ENCODE measurements around the gene LYZL4. TPM values are rescaled to one million over a fixed set of nuclear protein-coding genes. Genes with fewer than 3 reads are reported as not detected.

Gene LYZL4, protein sequence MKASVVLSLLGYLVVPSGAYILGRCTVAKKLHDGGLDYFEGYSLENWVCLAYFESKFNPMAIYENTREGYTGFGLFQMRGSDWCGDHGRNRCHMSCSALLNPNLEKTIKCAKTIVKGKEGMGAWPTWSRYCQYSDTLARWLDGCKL
- not detected for total RNA-seq

DNA sequence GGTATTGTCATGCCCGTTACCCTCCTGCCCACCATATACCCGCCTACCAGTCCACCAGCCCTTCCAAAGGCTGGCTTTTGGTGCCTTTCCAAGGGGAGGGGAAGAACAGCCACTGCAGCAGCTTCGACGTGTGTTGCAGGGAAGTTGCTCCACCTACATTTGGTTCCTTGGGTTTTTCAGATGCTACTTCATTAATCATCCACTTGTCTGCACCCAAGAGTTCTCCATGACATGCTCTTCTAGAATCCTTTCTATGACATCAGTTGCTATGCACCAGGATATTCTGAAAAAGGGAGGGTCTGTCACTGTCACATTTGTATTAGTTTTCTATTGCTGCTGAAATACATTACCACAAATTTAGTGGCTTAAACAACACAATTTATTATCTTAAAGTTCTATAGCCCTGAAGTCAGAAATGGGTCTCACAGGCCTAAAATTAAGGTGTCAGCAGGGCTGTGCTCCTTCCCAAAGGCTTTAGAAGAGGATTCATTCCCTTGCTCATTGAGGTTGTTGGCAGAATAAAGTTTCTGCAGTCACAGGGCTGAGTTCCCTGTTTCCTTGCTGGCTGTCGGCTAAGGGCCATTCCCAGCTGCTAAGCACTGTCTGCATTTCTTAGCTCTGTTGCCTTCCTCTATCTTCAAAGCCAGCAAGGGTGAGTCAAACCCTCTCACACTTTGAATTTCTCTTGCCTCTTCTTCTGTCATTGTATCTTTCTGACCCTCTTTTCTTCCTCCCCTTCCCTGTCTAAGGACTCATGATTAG, at the start of gene LYZL4:
TSS of gene LYZL4 (minus strand) at position 241 of the 762 bp plus-strand sequence. CDS start 3,359 bp downstream, outside the sequence.
- no peak for ATAC-seq (ENCODE audit: low FRiP score in 2 of 2)
- 58 to 65% methylated on average over 5 of the region's 5 CpGs for WGBS, 2 donors

GRCh38 chr3:42459151-42459550, 48.7 kb upstream of the LYZL4 start:
- no peak for ATAC-seq (ENCODE audit: low FRiP score in 2 of 2)
- Histone ChIP-seq H3K4me3 (no peak overlapping the region), H3K27ac (no peak overlapping the region)

More for the DNA sequence above, at the start of gene LYZL4:
- Histone ChIP-seq H3K4me1 (no peaks in the 10 kb centered on the region), H3K27ac (no peak within 1 kb of the TSS), H3K36me3 (no peaks in the 10 kb centered on the region), H3K4me3 (no peak within 1 kb of the TSS), H3K9me3 (no peaks in the 10 kb centered on the region), H3K27me3 (no peaks in the 10 kb centered on the region)
- DNase-seq: no peak
- TF ChIP-seq EP300 (IDR thresholded peaks at IDR 0.05) (no peak), POLR2A (IDR thresholded peaks at IDR 0.05) (no peak), POLR2AphosphoS5 (IDR thresholded peaks at IDR 0.05) (no peak)
- TF ChIP-seq, protein P1, sequence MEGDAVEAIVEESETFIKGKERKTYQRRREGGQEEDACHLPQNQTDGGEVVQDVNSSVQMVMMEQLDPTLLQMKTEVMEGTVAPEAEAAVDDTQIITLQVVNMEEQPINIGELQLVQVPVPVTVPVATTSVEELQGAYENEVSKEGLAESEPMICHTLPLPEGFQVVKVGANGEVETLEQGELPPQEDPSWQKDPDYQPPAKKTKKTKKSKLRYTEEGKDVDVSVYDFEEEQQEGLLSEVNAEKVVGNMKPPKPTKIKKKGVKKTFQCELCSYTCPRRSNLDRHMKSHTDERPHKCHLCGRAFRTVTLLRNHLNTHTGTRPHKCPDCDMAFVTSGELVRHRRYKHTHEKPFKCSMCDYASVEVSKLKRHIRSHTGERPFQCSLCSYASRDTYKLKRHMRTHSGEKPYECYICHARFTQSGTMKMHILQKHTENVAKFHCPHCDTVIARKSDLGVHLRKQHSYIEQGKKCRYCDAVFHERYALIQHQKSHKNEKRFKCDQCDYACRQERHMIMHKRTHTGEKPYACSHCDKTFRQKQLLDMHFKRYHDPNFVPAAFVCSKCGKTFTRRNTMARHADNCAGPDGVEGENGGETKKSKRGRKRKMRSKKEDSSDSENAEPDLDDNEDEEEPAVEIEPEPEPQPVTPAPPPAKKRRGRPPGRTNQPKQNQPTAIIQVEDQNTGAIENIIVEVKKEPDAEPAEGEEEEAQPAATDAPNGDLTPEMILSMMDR (IDR thresholded peaks at IDR 0.05): no peak

GRCh38 chr3:42456211-42456610, 45.8 kb upstream of the LYZL4 start:
- Histone ChIP-seq H3K4me3 (no peak overlapping the region), H3K36me3 (no peaks in the 10 kb centered on the region), H3K27ac (no peak overlapping the region), H3K27me3 (no peaks in the 10 kb centered on the region), H3K4me1 (peaks cover 0 to 8% (median 4%) of the 10 kb centered on the region in 4 donors), H3K9me3 (no peaks in the 10 kb centered on the region)
- no peak for ATAC-seq (ENCODE audit: low FRiP score in 2 of 2)
- no peak for DNase-seq
- TF ChIP-seq EP300 (IDR thresholded peaks at IDR 0.05): no peak
- TF ChIP-seq POLR2A (IDR thresholded peaks at IDR 0.05): no peak
- no peak for TF ChIP-seq POLR2AphosphoS5 (IDR thresholded peaks at IDR 0.05)
- TF ChIP-seq, protein P1 (IDR thresholded peaks at IDR 0.05): no peak

More at GRCh38 chr3:42459151-42459550, 48.7 kb upstream of the LYZL4 start:
- H3K9me3 ChIP-seq: no peaks in the 10 kb centered on the region
- no peaks in the 10 kb centered on the region for H3K27me3 ChIP-seq
- no peaks in the 10 kb centered on the region for H3K4me1 ChIP-seq
- no peak for DNase-seq
- no peaks in the 10 kb centered on the region for H3K36me3 ChIP-seq
- TF ChIP-seq, protein P1 (IDR thresholded peaks at IDR 0.05): no peak
- no peak for TF ChIP-seq POLR2AphosphoS5 (IDR thresholded peaks at IDR 0.05)
- TF ChIP-seq EP300 (IDR thresholded peaks at IDR 0.05): no peak
- no peak for TF ChIP-seq POLR2A (IDR thresholded peaks at IDR 0.05)

DNA sequence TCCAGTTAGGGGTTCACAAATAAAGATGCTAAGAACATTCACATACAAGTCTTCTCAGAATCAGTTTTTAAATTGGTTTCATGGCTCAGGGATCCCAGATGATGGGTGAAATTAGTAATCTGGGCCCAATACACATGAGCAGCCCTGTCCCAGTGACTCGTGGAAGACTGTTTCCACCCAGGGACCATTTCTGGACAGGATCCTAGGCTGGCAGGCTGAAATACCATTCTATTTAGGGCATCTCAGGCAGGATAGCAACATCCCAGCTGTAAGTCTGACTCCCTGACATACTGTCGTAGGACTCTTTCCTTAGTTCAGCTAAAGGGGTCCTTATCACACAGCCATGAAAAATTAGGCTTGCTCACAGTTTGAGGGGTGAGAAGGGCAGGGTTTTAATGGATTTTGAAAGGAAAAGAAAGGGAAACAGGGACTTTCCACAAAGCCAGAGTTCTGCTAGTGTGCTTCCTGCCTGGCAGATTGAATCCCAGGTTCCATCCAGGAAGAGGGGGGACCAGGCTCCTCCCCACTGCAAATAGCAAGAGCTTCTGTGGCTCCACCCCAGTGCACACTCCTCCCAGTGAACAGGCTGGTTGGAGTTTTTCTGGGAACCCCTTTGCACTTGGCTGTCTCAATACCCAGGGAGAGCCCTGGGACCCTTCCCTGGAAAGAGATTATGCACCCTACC, 41.3 kb upstream of the LYZL4 start:
- Histone ChIP-seq H3K36me3 (no peaks in the 10 kb centered on the region), H3K27ac (peak overlapping the region; percentile 31 to 58 (median 36)), H3K9me3 (no peaks in the 10 kb centered on the region), H3K4me3 (no peak overlapping the region), H3K27me3 (no peaks in the 10 kb centered on the region), H3K4me1 (peaks cover 0 to 10% (median 4%) of the 10 kb centered on the region in 4 donors)
- 44 to 60% methylated on average over 2 of the region's 2 CpGs for WGBS, 2 donors
- no peak for TF ChIP-seq EP300 (IDR thresholded peaks at IDR 0.05)
- TF ChIP-seq POLR2AphosphoS5 (IDR thresholded peaks at IDR 0.05): no peak
- no peak for TF ChIP-seq POLR2A (IDR thresholded peaks at IDR 0.05)
- TF ChIP-seq, protein P1 (IDR thresholded peaks at IDR 0.05): no peak
- DNase-seq (peak in 1 of 2 donors; percentile 24), ATAC-seq (ENCODE audit: low FRiP score in 2 of 2) (no peak)
